Karpas-422 (cell line): ENCODE data around the gene NAALAD2. TPM values are rescaled to one million over a fixed set of nuclear protein-coding genes. Genes with fewer than 3 reads are reported as not detected.

Source experiments
- DNase-seq: peaks from one replicate; pipeline ENCODE4 v3.0.0-alpha.2; 2015
- H2AFZ ChIP-seq: fragments of 200-600 bp; sonication (generic); 2 replicates; pipeline ENCODE4 v1.6.1; 2014; ENCODE audit warnings: antibody characterized with exemption, low read length, mixed read lengths
- H3K27ac ChIP-seq: fragments of 200-600 bp; sonication (generic); 2 replicates; pipeline ENCODE4 v1.5.1; 2014; ENCODE audit warnings: mild to moderate bottlenecking, low read length, moderate library complexity
- H3K27me3 ChIP-seq: fragments of 200-600 bp; sonication (generic); 2 replicates; pipeline ENCODE4 v1.6.1; 2014; ENCODE audit warnings: low read length, mixed read lengths
- H3K36me3 ChIP-seq: fragments of 200-600 bp; sonication (generic); 2 replicates; pipeline ENCODE4 v1.6.1; 2014; ENCODE audit warnings: low read length, mixed read lengths; ENCODE audit not compliant: insufficient read depth
- H3K4me1 ChIP-seq: fragments of 200-600 bp; sonication (generic); 2 replicates; pipeline ENCODE4 v1.6.1; 2014; ENCODE audit warnings: mild to moderate bottlenecking, low read length, mixed read lengths
- H3K4me2 ChIP-seq: fragments of 200-600 bp; sonication (generic); 2 replicates; pipeline ENCODE4 v1.6.1; 2014; ENCODE audit warnings: low read length, low read depth, mild to moderate bottlenecking; ENCODE audit not compliant: poor library complexity, severe bottlenecking
- H3K4me3 ChIP-seq: fragments of 200-600 bp; sonication (generic); 2 replicates; pipeline ENCODE4 v1.5.1; 2014; ENCODE audit warnings: mild to moderate bottlenecking, antibody characterized with exemption, low read length, mixed read lengths
- H3K79me2 ChIP-seq: fragments of 200-600 bp; sonication (generic); 2 replicates; pipeline ENCODE4 v1.6.1; 2014; ENCODE audit warnings: mild to moderate bottlenecking, low read length, mixed read lengths
- H3K9ac ChIP-seq: fragments of 200-600 bp; sonication (generic); 2 replicates; pipeline ENCODE4 v1.6.0; 2014; ENCODE audit warnings: low read length
- H3K9me2 ChIP-seq: fragments of 200-600 bp; sonication (generic), shearing (Covaris generic); replicated peaks from 2 replicates; pipeline ENCODE4 v1.6.0; 2014; ENCODE audit warnings: mild to moderate bottlenecking, low read length, moderate library complexity; ENCODE audit not compliant: insufficient read depth
- H3K9me3 ChIP-seq: fragments of 300-700, 200-600 bp; sonication (generic); 2 replicates; pipeline ENCODE4 v1.6.1; 2014; ENCODE audit warnings: low read length, mixed read lengths
- H4K20me1 ChIP-seq: fragments of 200-600 bp; sonication (generic); 2 replicates; pipeline ENCODE4 v1.6.1; 2014; ENCODE audit warnings: mild to moderate bottlenecking, antibody characterized with exemption, low read length, low read depth; ENCODE audit not compliant: insufficient read depth
- total RNA-seq: library from RNA; depleted of rRNA; stranded (reverse); fragments of >200 nt; shearing (Covaris generic); gene quantifications from 2 replicates; pipeline ENCODE4 v1.2.3, GENCODE V29; 2014; ENCODE audit warnings: low replicate concordance

NAALAD2 gene
- total RNA-seq, 1 experiment from 2014 or later = not detected

DNA sequence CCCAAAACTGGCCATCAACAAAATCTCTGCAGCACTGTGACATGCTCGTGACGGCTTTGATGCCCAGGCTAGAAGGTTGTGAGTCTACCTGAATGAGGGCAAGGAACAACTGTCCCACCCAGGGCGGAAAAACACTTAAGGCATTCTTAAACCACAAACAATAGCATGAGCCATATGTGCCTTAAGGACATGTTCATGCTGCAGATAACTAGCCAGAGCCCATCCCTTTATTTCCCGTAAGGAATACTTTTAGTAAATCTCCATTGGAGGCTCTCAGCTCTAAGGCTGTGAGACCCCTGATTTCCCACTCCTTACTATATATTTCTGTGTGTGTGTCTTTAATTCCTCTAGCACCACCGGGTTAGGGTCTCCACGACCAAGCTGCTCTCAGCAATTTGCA lies 85.0 kb downstream of the NAALAD2 start:
- H3K4me1 ChIP-seq = peaks cover 60% of the 10 kb centered on the region
- peaks cover 57% of the 10 kb centered on the region for H4K20me1 ChIP-seq
- H2AFZ ChIP-seq = no peak overlapping the region
- peaks cover 41% of the 10 kb centered on the region for H3K36me3 ChIP-seq
- no peak overlapping the region for H3K27ac ChIP-seq
- H3K9me3 ChIP-seq = no peaks in the 10 kb centered on the region
- no peak overlapping the region for H3K4me3 ChIP-seq
- H3K27me3 ChIP-seq = no peaks in the 10 kb centered on the region
- peak overlapping the region; percentile 84 for H3K4me2 ChIP-seq
- no peak for DNase-seq
- H3K9me2 ChIP-seq = no peaks in the 10 kb centered on the region
- peaks cover 91% of the 10 kb centered on the region for H3K79me2 ChIP-seq
- no peak overlapping the region for H3K9ac ChIP-seq

DNA sequence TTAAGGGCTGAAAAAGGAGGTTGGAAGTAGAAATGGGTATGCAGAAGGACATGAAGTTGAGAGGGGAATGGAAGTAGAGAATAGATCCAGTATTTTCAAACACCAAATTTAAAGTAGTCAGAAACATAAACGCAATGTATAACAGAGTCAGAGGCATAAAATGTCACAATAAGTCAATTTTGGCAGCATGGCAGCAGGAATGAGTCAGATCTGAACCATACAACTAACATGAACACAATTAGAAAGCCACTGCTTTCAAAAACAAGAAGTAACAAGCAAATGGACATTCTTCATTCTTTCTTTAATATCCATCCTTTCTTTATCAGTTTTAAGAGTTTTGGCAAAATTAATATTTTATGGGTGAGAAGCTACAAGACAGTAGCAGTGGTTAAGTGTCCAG lies 85.9 kb downstream of the NAALAD2 start:
- no peaks in the 10 kb centered on the region for H3K9me2 ChIP-seq
- 0 out of 2 replicates have a peak overlapping the region, but pooled peaks have one; percentile 2 for H3K27ac ChIP-seq
- H3K4me2 ChIP-seq = peak overlapping the region; percentile 84
- peak overlapping the region; percentile 79 for H3K9ac ChIP-seq
- H3K79me2 ChIP-seq = peaks cover 82% of the 10 kb centered on the region
- no peaks in the 10 kb centered on the region for H3K9me3 ChIP-seq
- H3K4me1 ChIP-seq = peaks cover 60% of the 10 kb centered on the region
- H2AFZ ChIP-seq = no peak overlapping the region
- H3K36me3 ChIP-seq = peaks cover 32% of the 10 kb centered on the region
- peak overlapping the region; percentile 77 for H3K4me3 ChIP-seq
- no peaks in the 10 kb centered on the region for H3K27me3 ChIP-seq
- no peak for DNase-seq
- H4K20me1 ChIP-seq = peaks cover 57% of the 10 kb centered on the region

DNA sequence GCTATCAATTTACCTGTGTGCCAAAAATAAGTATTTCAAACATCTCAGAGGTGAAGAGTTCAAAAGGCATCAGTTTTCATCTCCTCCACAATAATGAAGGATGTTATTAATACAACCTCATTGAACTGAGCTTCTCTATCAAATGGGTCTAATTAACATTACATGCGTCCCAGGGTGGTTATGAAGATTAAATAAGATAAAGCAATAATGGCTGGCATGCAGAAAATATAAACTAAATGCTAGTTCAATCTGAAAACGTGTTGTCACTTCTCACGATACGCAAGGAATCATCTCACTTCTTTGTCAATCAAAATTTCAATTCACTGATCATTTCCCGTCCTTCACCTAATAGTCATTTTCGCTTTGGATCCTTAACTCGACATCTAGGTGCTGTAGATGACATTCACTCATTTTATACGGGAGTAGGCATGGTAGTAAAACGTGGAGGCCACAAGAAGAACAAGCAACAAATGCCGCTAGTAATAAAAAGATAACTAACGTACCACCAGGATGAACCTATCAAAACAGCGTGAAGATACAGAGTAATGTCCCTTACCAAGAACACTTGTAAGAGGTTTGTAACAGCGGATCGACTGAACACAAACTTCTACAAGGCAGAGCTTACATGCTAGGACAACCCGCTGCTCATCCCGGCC lies 87.5 kb downstream of the NAALAD2 start:
- no peaks in the 10 kb centered on the region for H3K27me3 ChIP-seq
- peak; percentile 61 for DNase-seq
- peak overlapping the region; percentile 50 for H3K27ac ChIP-seq
- H4K20me1 ChIP-seq = peaks cover 46% of the 10 kb centered on the region
- peak overlapping the region; percentile 77 for H3K4me3 ChIP-seq
- H3K9me2 ChIP-seq = no peaks in the 10 kb centered on the region
- H3K79me2 ChIP-seq = peaks cover 66% of the 10 kb centered on the region
- peaks cover 47% of the 10 kb centered on the region for H3K4me1 ChIP-seq
- peak overlapping the region; percentile 84 for H3K4me2 ChIP-seq
- peaks cover 18% of the 10 kb centered on the region; the same call in 1 of the 2 replicates for H3K36me3 ChIP-seq
- peak overlapping the region; percentile 92; the same call in 1 of the 2 replicates for H2AFZ ChIP-seq
- peak overlapping the region; percentile 79 for H3K9ac ChIP-seq
- H3K9me3 ChIP-seq = no peaks in the 10 kb centered on the region

- peak; percentile 100 for DNase-seq
These were observed 88.2 kb downstream of the NAALAD2 start, which contains the start of gene CHORDC1 for GRCh38 chr11:90222459-90223247. CHORDC1 (minus strand) TSS chr11:90223049; CDS start chr11:90222954, 95 bp downstream.

GRCh38 chr11:90223248-90223585 lies 88.8 kb downstream of the NAALAD2 start:
- H3K27me3 ChIP-seq = no peaks in the 10 kb centered on the region
- peaks cover 53% of the 10 kb centered on the region for H3K79me2 ChIP-seq
- peak overlapping the region; percentile 77 for H3K4me3 ChIP-seq
- peaks cover 39% of the 10 kb centered on the region for H4K20me1 ChIP-seq
- no peaks in the 10 kb centered on the region for H3K9me2 ChIP-seq
- peak overlapping the region; percentile 50 for H3K27ac ChIP-seq
- H3K36me3 ChIP-seq = peaks cover 9% of the 10 kb centered on the region; the same call in 1 of the 2 replicates
- peak overlapping the region; percentile 79 for H3K9ac ChIP-seq
- DNase-seq = no peak
- H3K9me3 ChIP-seq = no peaks in the 10 kb centered on the region
- H3K4me1 ChIP-seq = peaks cover 41% of the 10 kb centered on the region
- peak overlapping the region; percentile 84 for H3K4me2 ChIP-seq
- peak overlapping the region; percentile 92 for H2AFZ ChIP-seq

More at GRCh38 chr11:90222459-90223247, 88.2 kb downstream of the NAALAD2 start, which contains the start of gene CHORDC1:
- H3K27me3 ChIP-seq = no peaks in the 10 kb centered on the region
- no peaks in the 10 kb centered on the region for H3K9me2 ChIP-seq
- H3K27ac ChIP-seq = peak within 1 kb of the TSS; percentile 50
- peak within 1 kb of the TSS; percentile 84 for H3K4me2 ChIP-seq
- H3K36me3 ChIP-seq = peaks cover 13% of the 10 kb centered on the region; the same call in 1 of the 2 replicates
- no peaks in the 10 kb centered on the region for H3K9me3 ChIP-seq
- peaks cover 40% of the 10 kb centered on the region for H4K20me1 ChIP-seq
- peak within 1 kb of the TSS; percentile 92 for H2AFZ ChIP-seq
- peak within 1 kb of the TSS; percentile 77 for H3K4me3 ChIP-seq
- H3K4me1 ChIP-seq = peaks cover 43% of the 10 kb centered on the region
- peaks cover 59% of the 10 kb centered on the region for H3K79me2 ChIP-seq
- peak within 1 kb of the TSS; percentile 79 for H3K9ac ChIP-seq

DNA sequence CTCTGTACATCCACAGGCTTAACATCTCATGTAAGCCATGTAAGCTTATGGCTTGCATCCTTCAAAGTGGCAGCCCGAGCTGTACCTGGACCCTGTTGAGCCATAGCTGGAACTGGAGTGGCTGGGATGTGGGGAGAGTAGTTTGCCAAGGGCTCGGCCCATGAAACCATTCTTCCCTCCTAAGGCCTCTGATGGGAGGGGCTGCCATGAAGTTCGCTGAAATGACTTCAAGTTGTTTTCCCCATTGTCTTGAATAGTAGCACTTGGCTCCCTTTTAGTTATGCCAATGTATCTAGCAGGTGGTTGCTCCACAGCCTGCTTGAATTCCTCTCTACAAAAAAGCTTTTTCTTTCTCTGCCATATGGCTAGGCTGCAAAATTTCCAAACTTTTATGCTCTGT lies 93.6 kb downstream of the NAALAD2 start:
- no peaks in the 10 kb centered on the region for H3K9me3 ChIP-seq
- H3K27ac ChIP-seq = no peak overlapping the region
- H3K36me3 ChIP-seq = no peaks in the 10 kb centered on the region
- no peaks in the 10 kb centered on the region for H3K9me2 ChIP-seq
- no peak overlapping the region for H3K4me2 ChIP-seq
- H3K4me1 ChIP-seq = peaks cover 10% of the 10 kb centered on the region
- H3K79me2 ChIP-seq = peaks cover 6% of the 10 kb centered on the region; the same call in 1 of the 2 replicates
- H3K4me3 ChIP-seq = no peak overlapping the region
- DNase-seq = no peak
- no peaks in the 10 kb centered on the region for H3K27me3 ChIP-seq
- no peak overlapping the region for H2AFZ ChIP-seq
- H4K20me1 ChIP-seq = no peaks in the 10 kb centered on the region
- no peak overlapping the region for H3K9ac ChIP-seq

- Histone ChIP-seq H3K9me3 (no peaks in the 10 kb centered on the region), H3K79me2 (no peaks in the 10 kb centered on the region), H4K20me1 (no peaks in the 10 kb centered on the region), H3K4me2 (no peak overlapping the region), H3K9me2 (no peaks in the 10 kb centered on the region), H3K36me3 (no peaks in the 10 kb centered on the region), H3K27ac (no peak overlapping the region), H3K27me3 (no peaks in the 10 kb centered on the region), H3K4me1 (no peaks in the 10 kb centered on the region), H3K4me3 (no peak overlapping the region), H2AFZ (no peak overlapping the region), H3K9ac (no peak overlapping the region)
- DNase-seq = no peak
These were observed 95.3 kb downstream of the NAALAD2 start for GRCh38 chr11:90229791-90230190.

DNA sequence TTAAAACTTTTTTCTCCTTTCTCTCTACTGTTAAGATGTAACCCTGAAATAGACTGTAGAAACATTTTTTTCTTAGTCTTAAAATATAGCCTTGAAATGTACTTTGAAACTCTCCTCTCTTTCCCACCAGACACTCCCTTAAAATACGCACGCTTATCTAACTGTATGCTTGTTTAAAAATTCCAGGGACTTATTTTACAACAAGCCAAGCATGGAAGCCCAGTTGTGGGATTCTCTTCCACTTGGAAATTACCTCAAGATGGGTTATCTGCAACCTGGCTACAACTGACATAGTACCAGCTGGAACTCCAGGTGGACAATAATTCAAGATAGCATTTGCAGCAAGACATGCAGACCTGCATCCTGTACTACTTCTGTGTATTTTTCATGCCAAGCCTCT lies 100.5 kb downstream of the NAALAD2 start:
- no peak overlapping the region for H3K4me2 ChIP-seq
- H3K9me2 ChIP-seq = no peaks in the 10 kb centered on the region
- no peak overlapping the region for H2AFZ ChIP-seq
- no peak overlapping the region for H3K4me3 ChIP-seq
- no peaks in the 10 kb centered on the region for H3K36me3 ChIP-seq
- no peaks in the 10 kb centered on the region for H3K27me3 ChIP-seq
- H3K9ac ChIP-seq = no peak overlapping the region
- no peaks in the 10 kb centered on the region for H4K20me1 ChIP-seq
- no peaks in the 10 kb centered on the region for H3K4me1 ChIP-seq
- no peak for DNase-seq
- no peaks in the 10 kb centered on the region for H3K9me3 ChIP-seq
- H3K79me2 ChIP-seq = no peaks in the 10 kb centered on the region
- no peak overlapping the region for H3K27ac ChIP-seq
